HL-60 (cell line): ENCODE measurements around the gene ATP10B.

Experiments
- DNase-seq, 2 experiments: peaks; one replicate each; pipeline ENCODE4 v3.0.0-alpha.2; 2010 to 2020; ENCODE audit warnings: low read depth in 1 of 2, low spot score in 1 of 2
- H3K27ac ChIP-seq: fragments of 250-450 bp; sonication (Bioruptor Pico); replicated peaks from 2 replicates; pipeline ENCODE4 v1.5.1; 2020; ENCODE audit warnings: mild to moderate bottlenecking, moderate library complexity
- H3K27me3 ChIP-seq: fragments of 250-450 bp; sonication (Bioruptor Pico); 2 replicates; pipeline ENCODE4 v1.5.1; 2021; ENCODE audit warnings: mild to moderate bottlenecking, moderate library complexity; ENCODE audit not compliant: insufficient read depth, poor library complexity, severe bottlenecking
- H3K4me3 ChIP-seq: replicated peaks from 2 replicates; pipeline ENCODE4 v1.5.1; 2011; ENCODE audit warnings: mild to moderate bottlenecking, control low read depth, low read length; ENCODE audit not compliant: insufficient read depth
- CTCF ChIP-seq: IDR thresholded peaks from one replicate; pipeline ENCODE4 v1.5.1; 2011; ENCODE audit warnings: low read length, control low read depth, inconsistent platforms; ENCODE audit not compliant: insufficient read depth
- GABPA ChIP-seq: IDR thresholded peaks from 2 replicates; pipeline ENCODE4 v1.6.1; 2012; ENCODE audit warnings: low read depth
- POLR2AphosphoS5 ChIP-seq: IDR thresholded peaks from 2 replicates; pipeline ENCODE4 v1.6.1; 2012; ENCODE audit warnings: low read depth
- REST ChIP-seq: IDR thresholded peaks from 2 replicates; pipeline ENCODE4 v1.6.1; 2012; ENCODE audit warnings: low read depth; ENCODE audit not compliant: insufficient replicate concordance
- SPI1 ChIP-seq: IDR thresholded peaks from 2 replicates; pipeline ENCODE4 v1.6.1; 2012; ENCODE audit warnings: low read depth, mild to moderate bottlenecking, borderline replicate concordance

The ATP10B gene

GRCh38 chr5:160674901-160675300 lies 177.1 kb downstream of the ATP10B start:
- Histone ChIP-seq H3K27me3 (no peaks in the 10 kb centered on the region), H3K4me3 (no peak overlapping the region), H3K27ac (no peak overlapping the region)
- TF ChIP-seq GABPA (no peak), CTCF (no peak), POLR2AphosphoS5 (no peak), SPI1 (no peak), REST (no peak)
- DNase-seq: no peak

GRCh38 chr5:160672521-160672920 lies 179.5 kb downstream of the ATP10B start:
- no peak overlapping the region for H3K27ac ChIP-seq
- H3K4me3 ChIP-seq: no peak overlapping the region
- no peak for DNase-seq
- no peaks in the 10 kb centered on the region for H3K27me3 ChIP-seq
- TF ChIP-seq REST: no peak
- TF ChIP-seq GABPA: no peak
- no peak for TF ChIP-seq POLR2AphosphoS5
- TF ChIP-seq SPI1: no peak
- no peak for TF ChIP-seq CTCF

- no peak overlapping the region for H3K4me3 ChIP-seq
- DNase-seq: no peak
- TF ChIP-seq REST (no peak), POLR2AphosphoS5 (no peak), GABPA (no peak), SPI1 (no peak), CTCF (no peak)
- H3K27ac ChIP-seq: no peak overlapping the region
- no peaks in the 10 kb centered on the region for H3K27me3 ChIP-seq
Measured at GRCh38 chr5:160668356-160668755, 183.7 kb downstream of the ATP10B start.
